ENCODE measurements around the gene FGF14.

GRCh38 chr13:101746513-101746912 lies 655.3 kb downstream of the FGF14 start:
- TF ChIP-seq EP300 (IDR thresholded peaks at IDR 0.05), result no peak
- no peak for TF ChIP-seq CTCF (IDR thresholded peaks at IDR 0.05)
- TF ChIP-seq POLR2A (IDR thresholded peaks at IDR 0.05), result no peak
